HG02938 (cell line): ENCODE results near the gene RNF181.
"Not testable (repeated sequence)": the region's sequence is repeated elsewhere in the genome, so short reads cannot be mapped to it uniquely, and the experiment has no call there.

Source experiments
- ATAC-seq: cut with Tn5 transposase; IDR thresholded peaks from one replicate; pipeline ENCODE4 v1.9.1; 2021; ENCODE audit warnings: mild to moderate bottlenecking, moderate library complexity; ENCODE audit not compliant: unreplicated experiment

RNF181 gene, protein sequence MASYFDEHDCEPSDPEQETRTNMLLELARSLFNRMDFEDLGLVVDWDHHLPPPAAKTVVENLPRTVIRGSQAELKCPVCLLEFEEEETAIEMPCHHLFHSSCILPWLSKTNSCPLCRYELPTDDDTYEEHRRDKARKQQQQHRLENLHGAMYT

DNA sequence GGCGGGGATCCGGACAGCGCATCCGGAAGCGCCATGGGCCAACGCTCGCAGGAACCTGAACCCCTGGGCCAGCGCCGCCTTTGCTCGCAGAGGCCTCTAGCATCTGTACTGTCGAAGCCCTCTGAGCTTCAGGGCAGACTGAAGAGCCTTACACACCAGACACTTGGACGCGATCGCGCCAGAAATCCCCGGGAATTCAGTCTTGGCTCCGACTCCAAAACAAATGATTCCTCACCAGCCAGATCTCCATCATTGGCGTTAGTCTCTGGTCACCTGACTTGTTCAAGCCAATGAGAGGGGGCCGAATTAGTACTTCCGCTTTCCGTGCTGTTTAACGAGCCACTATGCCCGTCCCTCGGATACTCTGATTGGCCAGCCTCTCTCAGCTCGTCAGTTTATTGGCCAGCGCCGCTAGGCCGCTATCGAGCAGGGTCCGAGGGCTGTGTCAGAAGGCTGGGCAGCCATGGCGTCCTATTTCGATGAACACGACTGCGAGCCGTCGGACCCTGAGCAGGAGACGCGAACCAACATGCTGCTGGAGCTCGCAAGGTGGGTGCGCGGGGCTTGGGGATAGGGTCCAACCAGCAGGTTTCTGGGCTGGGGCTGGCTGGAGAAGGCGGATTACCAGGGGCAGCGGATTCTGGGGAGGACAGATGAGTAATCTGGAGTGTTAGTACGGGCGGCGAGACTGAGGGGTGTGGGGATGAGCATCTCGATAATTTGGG is at the start of gene RNF181:
TSS of gene RNF181 (plus strand) at position 445 of the 725 bp plus-strand sequence. CDS start at position 464, 19 bp downstream.
- peak; percentile 99 for ATAC-seq

DNA sequence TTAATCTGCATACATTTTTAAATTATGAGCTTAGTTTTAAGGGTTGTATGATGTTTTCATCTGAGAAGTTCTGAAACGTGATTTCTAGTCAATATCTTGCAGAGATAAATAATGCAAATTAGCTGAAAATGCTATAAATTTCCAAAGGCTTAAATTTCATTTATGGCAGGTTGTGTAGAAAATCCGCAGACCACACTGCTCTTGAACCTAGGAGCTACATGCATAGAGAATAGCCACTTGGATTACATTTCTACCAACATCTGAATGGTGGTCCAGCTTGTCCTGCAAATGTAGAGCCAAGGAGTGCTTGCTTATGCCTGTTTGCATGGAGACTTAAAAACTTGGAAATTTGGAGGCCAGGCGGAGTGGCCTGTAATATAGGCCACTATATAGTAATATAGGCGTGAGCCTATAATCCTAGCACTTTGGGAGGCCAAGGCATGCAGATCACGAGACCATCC is 49.7 kb upstream of the RNF181 start:
- no peak for ATAC-seq

DNA sequence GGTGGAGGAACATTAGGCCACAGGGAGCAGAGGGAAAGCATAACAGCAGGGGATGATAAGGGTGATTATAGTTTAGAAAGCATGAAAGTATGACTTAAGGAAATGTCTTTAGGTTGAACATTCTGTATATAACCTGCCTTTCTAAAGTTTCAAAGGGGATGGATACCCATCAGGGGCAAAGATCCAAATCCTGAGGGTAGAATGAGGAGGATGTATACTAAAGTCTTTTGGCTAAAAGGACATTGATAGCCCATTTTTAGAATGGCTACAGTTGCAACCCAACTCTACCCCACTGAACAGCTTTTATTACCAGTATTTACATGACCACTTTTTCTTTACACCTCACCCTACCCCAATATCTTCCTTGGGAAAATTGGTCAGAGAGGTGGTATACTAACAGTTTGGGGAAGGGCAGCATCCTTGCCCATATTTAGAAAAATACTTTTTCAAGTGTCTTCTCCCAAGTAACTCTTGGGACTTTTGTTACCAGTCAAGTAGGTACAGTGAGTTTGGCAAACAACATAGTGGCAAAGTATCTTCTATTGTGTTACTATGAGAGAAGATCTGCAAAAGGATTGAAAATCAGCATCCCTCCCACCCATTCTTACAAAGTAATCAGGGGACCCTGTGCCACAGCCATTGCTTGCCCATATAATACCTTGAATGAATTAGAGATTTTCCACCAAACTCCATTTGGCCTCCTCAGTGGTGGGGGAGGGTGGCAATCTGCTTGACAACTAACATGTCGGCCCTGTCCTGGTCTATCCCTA is 48.3 kb upstream of the RNF181 start:
- ATAC-seq = no peak

DNA sequence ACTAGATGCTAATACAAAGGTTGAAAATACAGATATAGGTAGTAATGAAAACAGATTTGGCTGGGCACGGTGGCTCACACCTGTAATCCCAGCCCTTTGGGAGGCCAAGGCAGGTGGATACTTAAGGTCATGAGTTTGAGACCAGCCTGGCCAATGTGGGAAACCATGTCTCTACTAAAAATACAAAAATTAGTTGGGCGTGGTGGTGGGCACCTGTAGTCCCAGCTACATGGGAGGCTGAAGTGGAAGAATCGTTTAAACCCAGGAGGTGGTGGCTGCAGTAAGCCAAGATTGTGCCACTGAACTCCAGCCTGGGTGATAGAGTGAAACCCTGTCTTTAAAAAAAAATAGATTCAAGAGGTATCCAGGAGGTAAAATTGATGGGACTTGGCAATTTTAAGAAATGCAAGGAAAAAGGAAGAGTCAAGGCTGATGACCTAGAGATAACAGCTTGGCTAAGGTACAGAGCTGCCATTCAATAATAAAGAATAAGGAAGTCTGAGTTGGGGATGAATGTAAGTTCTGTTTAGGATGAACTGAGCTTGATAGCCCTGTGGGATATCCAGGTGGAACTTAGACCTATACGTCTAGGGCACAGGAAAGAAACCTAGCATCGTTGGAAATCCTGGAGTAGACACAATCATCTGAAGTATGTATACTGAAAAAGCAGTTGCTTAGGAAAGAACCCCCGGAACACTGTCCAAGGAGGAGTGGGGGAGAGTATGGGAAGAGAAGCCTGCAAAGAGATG is 47.5 kb upstream of the RNF181 start:
- no peak for ATAC-seq

DNA sequence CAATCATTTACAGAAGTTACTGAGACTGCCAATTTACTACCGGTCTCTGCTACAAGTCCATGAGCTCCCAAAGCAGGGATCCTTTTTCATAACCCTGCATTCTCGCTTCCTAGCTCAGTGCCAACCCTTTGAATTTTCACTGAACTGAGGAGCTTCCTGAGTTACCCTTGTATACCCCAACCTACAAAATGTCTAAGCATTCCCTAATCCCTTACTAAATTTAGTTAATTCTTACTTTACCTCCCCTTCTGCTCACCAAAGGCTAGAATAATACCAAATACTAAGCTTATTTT is 47.0 kb upstream of the RNF181 start:
- no peak for ATAC-seq

DNA sequence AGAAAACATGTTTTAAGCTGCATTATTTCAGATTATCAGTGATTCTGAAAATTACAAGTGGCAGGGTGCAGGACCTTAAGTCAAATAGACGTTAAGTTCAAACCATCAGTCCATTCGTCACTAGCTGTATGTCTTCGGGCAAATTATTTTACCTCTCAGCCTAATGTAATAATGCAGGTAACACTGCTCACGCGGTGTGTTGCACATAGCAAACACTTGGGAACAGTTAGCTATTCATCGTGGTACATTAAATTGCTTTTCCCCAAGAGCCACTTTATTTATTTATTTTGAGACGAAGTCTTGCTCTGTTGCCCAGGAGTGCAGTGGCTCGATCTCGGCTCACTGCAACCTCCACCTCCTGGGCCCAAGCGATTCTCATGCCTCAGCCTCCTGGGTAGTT is 46.5 kb upstream of the RNF181 start:
- ATAC-seq = no peak

DNA sequence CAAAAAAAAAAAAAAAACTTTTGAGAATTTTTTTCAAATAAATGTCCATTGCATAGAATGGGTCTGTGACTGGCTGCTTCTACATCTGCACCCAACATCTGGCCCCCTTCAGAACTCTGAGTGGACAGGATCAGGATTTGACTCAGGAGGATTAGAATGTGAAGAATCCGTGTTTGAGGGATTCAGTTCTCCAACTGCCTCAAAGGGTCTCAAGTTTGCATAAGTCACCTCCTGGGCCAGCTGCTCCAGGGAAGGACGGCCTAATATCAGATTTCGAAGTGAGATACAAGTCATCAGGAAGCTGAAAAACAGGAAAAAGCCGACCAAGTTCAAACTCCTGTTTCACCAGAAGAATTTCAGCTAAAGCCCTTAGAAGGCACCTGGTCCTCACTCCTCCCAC is 45.7 kb upstream of the RNF181 start:
- ATAC-seq = no peak

DNA sequence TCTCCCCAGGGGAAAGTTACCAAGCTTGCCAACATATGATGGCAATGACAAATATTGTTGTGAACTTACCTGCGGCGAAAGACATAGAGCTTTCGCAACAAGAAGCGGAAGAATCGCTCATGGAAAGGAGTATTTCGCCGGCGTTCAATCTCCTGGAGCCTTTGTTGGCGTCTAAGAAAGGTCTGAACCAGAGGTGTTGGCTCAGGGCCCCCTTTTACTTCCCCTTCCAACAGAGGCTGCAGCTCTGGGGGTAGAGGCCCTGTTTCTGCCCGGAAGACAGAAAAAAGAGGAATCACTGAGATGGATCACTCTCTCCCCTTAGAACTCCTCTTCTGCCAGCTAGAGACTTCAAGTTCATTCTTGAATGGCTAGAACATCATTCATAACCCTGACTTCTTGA is 45.1 kb upstream of the RNF181 start:
- ATAC-seq = no peak

DNA sequence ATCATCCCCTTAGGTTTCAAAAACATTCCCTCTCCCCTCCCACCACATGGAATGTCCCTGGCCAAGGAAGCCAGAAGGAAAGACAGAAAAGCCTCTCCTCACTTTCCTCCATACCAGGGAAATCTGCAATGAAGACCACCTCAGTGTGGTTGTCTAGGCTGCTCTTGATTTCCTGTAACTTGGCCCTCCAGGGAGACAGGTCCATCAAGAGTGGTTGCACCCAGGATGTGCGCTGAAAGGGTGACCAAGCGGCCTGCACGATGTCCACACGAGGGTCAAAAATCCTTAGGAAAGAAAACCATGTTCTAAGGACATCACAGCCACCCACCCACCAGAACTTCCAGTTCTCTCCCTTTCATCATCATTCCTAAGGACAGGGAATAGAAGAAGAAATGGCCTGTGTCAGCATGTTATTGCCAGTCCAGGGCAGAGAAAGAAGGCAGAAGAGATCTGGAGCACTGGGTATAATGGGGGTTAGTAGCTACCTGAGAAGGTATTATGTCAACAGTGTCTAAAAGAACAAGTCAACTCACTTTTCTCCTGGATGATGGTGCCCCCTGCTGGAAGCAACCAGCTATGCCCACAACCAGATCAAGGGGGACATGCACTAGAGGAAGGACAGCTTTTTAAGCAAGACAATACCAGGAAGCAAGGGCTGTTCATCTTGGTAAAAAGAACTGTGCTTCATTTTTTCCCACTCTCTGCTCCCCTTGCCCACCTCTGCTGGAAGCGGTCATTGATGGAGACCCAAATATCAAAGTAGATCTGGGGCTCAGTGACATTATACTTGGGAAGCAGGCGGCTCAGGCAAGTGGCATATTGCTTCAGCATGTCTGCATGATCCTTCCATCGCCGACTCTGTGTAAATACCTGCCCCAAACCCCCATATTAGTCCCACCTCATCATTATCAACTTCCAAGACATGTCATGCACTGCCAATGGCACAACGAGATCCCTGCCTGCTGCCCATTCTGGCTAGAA is 43.6 kb upstream of the RNF181 start:
- ATAC-seq = no peak

DNA sequence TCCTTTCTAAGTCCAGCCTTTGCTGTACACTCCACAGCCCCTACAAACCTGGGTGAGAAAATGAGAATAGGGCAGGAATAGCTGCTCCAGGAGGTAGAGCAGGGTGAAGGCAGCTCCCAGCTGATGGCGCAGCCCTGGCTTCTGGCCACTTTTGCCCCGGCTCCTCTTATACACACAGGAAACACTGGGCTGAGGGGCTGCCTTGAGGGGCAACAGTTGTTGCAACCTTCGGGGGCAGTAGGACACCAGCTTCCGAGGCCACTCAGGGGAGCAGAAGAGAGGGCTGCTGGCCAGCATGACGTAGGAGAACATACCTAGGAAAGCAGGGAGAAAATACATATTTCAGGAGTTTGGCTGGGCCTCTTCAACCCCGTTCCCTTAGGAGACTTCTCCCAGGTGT is 42.4 kb upstream of the RNF181 start:
- no peak for ATAC-seq

DNA sequence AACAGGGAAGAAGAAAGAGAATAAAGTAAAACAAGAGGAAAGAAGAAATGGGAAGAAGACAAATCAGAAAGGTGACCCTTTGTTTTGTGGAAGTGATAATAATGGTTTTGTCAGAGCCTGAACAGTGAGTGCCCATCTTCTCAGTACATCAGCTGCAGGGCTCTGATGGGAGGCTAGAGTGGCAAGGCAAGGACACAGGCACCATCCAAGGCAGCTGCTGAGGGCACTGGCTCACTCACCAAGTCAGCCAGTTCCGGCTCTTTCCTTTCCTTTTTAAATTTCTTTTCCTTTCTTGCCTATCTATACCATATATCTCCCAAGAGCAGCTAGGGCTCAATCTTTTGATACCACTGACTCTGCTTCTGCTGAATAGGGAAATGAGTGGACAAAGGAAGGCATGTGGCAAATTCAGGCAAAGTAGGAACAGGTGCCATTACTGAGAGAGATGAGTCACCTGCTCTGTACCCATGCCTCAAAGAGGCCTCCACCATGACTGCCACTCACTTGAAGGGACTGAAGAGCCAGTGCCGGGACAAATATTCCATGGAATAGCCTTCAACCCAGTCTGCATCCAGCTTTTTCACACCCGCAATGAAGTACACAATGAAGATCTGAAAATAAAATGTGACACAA is 40.4 kb upstream of the RNF181 start:
- no peak for ATAC-seq

DNA sequence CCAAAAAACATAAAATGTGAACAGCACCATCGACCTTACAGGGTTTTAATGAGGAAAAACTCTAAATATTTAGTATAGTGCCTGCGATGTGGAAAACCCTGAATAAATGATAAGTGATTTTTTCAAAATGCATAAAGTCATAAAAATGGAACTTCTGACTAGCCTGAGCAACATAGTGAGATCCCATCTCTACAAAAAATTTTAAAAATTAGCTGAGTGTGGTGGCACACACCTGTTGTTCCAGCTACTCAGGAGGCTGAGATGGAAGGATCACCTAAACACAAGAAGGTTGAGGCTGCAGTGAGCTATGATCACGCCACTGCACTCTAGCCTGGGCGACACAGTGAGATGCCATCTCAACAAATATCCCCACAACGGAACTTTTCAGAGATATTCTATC is 38.4 kb upstream of the RNF181 start:
- no peak for ATAC-seq

DNA sequence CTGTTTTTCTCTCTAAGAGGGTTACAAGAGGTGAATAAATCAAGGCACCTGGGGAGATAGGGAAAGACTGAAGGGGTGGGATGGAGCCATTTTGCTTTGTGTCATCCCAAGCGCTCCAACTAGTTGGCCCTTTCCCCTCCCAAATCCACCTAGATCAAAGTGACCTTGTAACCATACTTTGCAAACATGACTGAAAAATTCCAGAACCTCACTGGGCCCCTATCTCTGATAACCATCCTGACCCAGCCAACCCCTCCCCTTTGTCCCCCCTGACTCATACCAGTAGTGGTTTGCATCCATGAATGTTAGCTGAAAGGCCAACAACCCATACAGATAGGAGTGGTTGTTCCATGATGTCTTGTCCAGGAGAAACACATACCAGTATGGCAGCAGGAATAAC is 37.4 kb upstream of the RNF181 start:
- no peak for ATAC-seq

DNA sequence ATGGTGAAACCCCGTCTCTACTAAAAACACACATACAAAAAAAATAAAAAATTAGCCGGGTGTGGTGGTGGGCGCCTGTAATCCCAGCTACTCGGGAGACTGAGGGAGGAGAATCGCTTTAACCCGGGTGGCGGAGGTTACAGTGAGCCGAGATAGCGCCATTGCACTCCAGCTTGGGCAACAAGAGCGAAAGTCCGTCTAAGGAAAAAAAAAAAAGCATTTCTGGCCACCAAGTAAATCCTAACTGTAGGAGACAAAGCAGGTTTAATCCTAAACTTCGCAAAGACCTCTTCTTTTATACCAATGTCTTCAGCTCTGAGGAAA is 35.2 kb upstream of the RNF181 start:
- not testable (repeated sequence) for ATAC-seq

DNA sequence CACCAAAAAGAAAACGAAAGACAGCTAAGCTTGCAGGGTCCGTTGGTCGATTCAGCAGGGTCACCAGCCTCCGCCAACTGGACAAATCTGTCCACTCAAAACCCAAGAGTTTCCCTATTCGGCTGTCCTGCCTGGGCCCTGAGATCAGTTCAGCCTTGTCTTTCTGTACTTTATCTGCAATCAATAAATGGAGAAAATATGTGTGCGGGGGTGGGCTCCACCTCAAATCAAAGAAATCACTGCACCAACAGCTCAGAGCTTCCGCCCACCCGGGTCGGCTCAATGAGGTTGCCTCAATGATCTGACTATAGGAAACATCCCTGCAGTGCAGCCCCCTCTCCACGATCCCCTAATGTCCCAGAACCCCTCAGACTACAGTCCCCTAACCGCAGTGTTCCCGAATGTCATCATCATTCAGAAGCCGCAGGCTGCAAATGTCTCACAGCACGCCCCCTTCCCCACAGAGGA is 34.7 kb upstream of the RNF181 start:
- peak; percentile 7 for ATAC-seq

DNA sequence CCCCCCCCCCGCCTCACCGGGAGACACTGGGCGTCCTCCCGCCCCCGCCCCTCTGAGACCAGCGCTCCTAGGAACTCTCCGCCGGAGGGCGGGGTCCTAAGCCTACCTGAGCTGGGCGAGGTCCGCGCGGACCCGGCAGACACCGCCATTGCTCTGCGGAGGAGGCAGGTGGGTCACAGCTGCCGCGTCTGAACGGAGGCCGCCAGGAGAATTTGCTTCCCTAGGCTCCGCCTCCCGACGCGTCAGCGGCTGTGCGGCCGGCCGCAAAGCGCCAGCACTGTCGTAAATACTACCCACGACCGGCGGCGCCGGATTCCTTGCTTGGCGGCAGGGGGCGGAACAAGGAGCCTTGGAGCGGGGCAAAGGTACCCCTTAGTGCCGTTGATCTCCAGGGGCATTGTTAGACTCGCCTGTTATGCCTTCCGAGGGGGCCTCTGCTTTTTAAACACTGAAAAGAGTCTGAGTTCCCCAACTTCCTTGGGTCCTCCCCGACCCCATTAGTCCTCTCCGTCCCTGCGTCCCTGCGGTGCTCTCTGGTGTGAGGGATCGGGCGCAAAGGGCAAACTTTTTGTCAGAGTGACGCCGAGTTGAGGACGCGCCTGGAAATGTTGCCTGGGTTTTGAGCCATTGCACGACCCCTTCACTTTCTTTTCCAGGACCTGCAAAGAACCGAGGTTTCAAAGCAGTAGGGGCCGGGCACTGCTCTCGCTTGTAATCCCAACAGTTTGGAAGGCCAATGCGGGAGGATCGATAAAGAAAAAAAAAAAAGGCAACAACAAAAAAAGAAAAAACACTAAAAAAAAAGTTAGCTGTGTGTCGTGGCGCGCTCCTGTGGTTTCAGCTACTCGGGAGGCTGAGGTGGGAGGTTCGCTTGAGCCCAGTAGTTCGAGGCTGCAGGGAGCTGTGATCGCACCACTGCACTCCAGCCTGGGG is 34.0 kb upstream of the RNF181 start, which contains the start of gene GGCX:
TSS of gene GGCX (minus strand) at position 214 of the 933 bp plus-strand sequence. CDS start at position 149, 65 bp downstream.
- peak; percentile 89 for ATAC-seq

DNA sequence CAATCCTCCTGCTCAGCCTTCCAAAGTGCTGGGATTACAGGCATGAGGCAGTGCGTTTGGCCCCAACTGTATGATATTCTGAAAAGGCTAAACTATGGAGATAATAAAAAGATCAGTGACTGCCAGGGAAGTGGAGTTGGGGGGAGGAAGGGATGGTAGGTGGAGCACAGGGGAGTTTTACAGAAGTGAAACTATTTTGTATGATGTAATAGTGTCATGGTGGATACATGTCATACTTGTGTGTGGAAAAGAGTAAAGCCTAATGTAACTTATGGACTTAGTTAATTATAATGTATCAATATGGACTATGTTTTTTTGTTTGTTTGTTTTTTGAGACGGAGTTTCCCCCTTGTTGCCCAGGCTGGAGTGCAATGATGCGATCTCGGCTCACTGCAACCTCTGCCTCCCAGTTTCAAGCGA is 31.4 kb upstream of the RNF181 start:
- no peak for ATAC-seq

DNA sequence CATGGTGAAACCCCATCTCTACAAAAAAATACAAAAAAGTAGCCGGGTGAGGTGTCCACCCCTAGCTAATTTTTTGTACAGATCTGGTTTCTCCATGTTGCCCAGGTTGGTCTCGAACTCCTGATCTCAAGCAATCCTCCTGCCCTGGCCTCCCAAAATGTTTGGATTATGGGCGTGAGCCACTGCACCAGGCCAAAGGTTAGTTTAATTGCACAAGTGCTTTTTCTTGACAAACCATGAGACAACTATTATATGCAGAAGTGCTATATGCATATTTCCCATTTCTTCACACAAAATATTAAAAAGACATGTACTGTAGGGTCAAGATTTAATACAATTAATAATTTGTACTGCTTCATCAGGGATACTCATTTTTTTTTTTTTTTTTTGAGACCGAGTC is 29.3 kb upstream of the RNF181 start:
- ATAC-seq = no peak

DNA sequence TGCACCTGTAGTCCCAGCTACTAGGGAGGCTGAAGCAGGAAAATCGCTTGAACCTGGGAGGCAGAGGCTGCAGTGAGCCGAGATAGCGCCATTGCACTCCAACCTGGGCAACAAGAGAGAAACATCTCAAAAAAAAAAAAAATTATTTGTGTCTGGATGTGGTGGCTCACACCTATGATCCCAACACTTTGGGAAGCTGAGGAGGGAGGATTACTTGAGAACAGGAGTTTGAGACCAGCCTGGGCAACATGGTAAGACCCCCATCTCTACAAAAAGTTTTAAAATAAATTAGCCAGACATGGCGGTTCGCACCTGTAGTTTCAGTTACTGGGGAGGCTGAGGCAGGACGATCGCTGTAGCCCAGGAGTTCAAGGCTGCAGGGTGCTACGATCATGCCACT is 19.8 kb upstream of the RNF181 start:
- ATAC-seq = no peak
